Gastroesophageal sphincter (tissue), 3 donors: Measurements from ENCODE around the gene ASIC1.

Experiments
- EP300 ChIP-seq: sonication (generic); formaldehyde crosslinking; IDR thresholded peaks from one replicate; pipeline ENCODE4 v1.6.1; 2017; ENCODE audit warnings: antibody characterized with exemption, mild to moderate bottlenecking
- POLR2A ChIP-seq, 2 donors: fragments of 450-650 bp; IDR thresholded peaks; one replicate each; pipeline ENCODE4 v1.6.1; 2017; ENCODE audit warnings: antibody characterized with exemption in 2 of 2, mild to moderate bottlenecking in 2 of 2, moderate library complexity in 1 of 2
- POLR2AphosphoS5 ChIP-seq: sonication (generic); formaldehyde crosslinking; IDR thresholded peaks from one replicate; pipeline ENCODE4 v1.6.1; 2017; ENCODE audit warnings: antibody characterized with exemption
- TF ChIP-seq, protein P1 (sequence below), 4 experiments: fragments of 200-600 bp in 2 of 4; fragments of 450-650 bp in 2 of 4; sonication (generic) in 1 of 4; IDR thresholded peaks; one replicate each; pipeline ENCODE4 v1.5.1; 2017 to 2019; ENCODE audit warnings: antibody characterized with exemption in 4 of 4, mild to moderate bottlenecking in 2 of 4, moderate library complexity in 2 of 4

DNA sequence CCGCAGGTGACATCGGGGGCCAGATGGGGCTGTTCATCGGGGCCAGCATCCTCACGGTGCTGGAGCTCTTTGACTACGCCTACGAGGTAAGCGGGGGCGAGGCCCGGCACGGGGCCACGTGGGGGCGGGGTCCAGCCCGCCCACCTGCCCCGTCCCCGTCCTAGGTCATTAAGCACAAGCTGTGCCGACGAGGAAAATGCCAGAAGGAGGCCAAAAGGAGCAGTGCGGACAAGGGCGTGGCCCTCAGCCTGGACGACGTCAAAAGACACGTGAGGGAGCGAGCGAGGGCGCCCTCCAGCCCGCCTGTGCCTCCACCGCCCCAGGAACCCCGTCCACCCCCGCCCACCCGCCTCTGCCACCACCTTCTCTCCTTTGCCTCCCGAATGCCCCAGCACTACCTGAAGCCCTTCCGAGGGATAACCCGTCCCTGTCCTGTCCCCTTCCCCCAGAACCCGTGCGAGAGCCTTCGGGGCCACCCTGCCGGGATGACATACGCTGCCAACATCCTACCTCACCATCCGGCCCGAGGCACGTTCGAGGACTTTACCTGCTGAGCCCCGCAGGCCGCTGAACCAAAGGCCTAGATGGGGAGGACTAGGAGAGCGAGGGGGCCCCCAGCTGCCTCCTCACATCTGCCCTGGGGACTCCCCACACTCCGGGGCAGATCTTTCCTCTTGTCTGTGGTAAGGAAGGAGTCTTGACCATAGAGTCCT lies 23.9 kb downstream of the ASIC1 start:
- TF ChIP-seq, protein P1, sequence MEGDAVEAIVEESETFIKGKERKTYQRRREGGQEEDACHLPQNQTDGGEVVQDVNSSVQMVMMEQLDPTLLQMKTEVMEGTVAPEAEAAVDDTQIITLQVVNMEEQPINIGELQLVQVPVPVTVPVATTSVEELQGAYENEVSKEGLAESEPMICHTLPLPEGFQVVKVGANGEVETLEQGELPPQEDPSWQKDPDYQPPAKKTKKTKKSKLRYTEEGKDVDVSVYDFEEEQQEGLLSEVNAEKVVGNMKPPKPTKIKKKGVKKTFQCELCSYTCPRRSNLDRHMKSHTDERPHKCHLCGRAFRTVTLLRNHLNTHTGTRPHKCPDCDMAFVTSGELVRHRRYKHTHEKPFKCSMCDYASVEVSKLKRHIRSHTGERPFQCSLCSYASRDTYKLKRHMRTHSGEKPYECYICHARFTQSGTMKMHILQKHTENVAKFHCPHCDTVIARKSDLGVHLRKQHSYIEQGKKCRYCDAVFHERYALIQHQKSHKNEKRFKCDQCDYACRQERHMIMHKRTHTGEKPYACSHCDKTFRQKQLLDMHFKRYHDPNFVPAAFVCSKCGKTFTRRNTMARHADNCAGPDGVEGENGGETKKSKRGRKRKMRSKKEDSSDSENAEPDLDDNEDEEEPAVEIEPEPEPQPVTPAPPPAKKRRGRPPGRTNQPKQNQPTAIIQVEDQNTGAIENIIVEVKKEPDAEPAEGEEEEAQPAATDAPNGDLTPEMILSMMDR (IDR thresholded peaks at IDR 0.05), result no peak
- TF ChIP-seq POLR2AphosphoS5 (no peak), POLR2A (IDR thresholded peaks at IDR 0.05) (no peak), EP300 (no peak)
